NCI-H82 treated with DMSO at 0.1 percent for 48 hours (cell line): ENCODE data around the gene SBK2.

Experiments
- DNase-seq: peaks from one replicate; lab custom pipeline; 2025; ENCODE audit not compliant: unreplicated experiment; lab: John Stamatoyannopoulos, UW

SBK2 gene

DNA sequence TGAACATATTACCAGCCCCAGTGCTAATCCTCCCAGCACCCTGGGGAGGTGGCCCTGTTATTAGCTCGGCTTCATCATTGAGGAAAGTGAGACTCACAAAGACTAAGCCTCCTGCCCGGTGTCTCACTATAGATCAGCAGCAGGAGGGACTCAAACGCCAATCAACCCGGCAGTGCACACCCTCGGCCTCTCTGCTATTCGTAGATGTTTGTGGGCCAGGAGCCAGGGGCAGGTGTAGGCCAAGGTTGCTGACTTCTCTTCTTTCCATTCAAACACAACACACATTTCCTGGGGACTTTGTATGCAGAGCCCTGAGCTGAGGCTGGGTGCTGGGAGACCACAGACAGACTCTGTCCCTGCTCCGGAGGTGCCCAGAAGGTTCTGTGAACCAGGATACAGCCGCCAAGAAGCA is 17.8 kb upstream of the SBK2 start:
- DNase-seq: peak; percentile 18

DNA sequence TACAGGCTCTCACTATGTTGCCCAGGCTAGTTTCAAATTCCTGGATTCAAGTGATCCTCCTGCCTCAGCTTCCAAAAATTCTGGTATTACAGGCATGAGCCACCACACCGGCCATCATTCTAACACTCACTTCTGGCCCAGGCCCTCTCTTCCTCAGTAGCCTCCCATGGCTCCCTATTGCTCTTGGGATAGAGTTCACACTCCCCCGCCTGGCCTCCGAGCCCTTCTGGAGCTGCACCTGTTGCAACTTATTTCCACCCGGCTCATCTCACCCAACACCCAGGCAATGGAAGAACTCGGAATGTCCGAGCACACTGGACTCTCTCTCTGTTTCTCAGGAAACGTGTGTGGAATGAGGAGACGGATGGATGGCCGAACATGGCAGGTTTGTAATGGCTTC is 17.4 kb upstream of the SBK2 start:
- DNase-seq: no peak

DNA sequence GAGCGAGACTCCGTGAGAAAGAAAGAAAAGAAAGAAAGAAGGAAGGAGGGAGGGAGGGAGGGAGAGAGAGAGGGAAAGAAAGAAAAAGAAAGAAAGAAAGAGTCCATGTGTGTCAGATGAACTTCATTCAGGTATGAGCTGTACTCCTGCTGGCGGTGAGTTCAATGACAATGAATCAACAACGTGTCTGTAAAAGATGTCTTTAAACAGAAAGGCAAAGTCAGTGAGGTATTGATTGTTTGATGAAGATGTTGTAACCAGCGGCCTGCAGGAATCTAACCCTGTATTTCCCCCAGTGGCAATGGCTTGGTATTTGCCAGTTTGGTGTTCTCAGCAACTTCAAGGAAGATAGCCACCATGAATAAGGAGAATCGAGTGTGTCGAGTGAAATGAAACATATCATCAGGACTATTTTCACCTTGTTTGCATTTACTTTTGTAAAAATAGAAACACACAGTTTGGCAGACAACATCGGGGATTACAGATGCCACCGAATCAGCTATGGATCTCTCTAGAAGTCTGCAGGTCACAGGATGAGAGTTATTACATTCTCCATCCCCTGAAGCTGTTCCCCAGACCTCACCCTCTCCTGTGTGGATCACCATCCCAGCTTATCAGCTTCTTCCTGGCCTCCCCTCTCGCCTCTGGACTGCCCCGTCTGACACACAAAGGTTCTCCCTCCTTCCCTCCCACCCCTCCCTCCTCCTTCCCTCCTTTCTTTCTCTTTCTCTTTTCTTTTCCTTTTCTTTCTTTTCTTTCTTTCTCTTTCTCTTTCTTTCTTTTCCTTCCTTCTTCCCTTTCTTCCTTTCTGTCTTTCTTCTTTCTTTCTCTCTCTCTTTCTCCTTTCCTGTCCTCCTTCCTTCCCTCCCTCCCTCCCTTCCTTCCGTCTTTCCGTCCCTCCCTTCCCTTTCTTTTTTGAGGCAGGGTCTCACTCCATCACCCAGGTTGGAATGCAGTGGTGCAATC is 16.6 kb upstream of the SBK2 start:
- no peak for DNase-seq

DNA sequence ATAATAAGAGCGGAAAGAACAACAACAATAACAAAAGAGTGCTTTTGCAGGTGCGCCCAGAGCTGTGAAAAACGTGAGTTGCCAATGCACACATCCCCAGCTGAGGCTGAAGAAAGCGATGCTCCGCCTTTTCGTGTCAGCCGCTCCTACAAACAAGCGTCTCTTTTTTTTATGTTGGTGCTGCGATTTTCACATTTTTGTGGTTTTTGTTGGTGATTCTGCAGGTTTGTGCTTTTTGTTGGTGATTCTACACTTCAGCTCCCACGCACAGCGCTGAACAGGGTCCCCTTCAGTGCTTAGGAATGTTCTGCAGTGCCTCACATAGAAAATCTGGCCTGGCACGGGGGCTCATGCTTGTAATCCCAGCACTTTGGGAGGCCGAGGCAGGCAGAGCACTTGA is 15.7 kb upstream of the SBK2 start:
- no peak for DNase-seq

GRCh38 chr19:55552206-55552605 is 15.3 kb upstream of the SBK2 start:
- no peak for DNase-seq

- no peak for DNase-seq
Measured at GRCh38 chr19:55550321-55550650, 13.4 kb upstream of the SBK2 start.

DNA sequence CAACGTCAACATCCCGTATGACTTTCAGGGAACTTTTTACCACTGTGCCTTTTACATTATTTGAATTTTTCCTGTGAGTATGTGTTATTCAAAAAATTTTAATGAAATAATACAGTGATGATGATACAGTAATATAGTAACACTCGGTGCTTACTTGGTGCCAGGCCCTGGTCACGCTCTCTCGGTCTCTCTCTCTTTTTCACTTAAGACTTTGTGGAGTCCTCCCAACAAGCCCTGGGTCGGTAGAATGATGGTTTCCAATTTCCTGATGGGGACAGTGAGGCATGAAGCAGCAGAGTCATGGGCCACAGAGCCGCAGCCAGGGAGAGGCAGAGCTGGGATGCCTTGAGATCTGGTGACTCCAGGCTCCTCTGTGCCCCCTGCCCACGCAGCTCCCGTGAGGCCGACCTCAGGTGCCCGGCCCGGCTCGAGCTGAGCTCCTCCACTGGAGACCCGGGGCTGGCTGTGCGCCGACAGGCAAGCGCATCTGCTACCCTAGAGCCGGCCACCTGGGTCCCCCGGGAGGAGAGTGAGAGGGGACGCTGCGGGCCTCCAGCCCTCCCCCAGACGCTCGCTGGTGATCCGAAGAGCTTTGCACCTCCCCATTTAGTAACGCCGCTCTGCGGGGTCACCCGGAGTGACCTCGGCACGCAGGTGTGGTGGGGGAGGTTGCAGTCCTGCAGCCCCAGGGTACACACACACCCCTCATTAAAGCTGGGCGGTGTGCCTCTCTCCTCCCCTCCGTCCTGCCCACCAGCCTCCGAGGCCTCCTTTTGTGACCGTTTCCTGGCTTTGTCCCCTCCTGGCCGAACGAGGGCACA is 12.8 kb upstream of the SBK2 start:
- DNase-seq: no peak

DNA sequence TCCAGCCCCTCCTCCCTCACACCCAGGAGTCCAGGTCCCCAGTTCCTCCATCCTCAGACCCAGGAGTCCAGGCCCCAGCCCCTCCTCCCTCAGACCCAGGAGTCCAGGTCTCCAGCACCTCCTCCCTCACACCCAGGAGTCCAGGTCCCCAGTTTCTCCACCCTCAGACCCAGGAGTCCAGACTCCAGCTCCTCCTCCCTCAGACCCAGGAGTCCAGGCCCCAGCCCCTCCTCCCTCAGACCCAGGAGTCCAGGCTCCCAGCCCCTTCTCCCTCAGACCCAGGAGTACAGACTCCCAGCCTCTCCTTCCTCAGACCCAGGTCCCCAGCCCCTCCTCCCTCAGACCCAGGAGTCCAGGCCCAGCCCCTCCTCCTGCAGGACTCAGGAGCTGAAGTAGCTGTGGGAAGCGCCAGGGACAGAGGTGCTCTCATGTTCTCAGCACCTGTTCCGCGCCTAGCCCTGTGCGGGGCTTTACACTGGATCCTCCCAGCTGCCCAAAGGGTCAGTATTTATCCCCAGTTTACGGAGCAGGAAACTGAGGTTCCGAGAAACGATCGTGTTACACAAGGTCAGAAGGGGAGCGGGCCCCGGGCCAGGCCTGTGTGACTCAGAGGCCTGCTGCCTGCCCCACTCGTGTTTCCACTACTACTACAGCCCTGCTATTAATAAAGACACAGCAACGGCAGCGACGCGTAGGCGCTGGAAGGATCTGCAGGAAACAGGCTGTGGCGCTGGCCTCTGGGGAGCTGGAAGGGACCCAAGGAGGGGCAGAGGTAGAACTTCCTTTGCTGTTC is 10.1 kb upstream of the SBK2 start:
- DNase-seq: no peak

- no peak for DNase-seq
Measured at GRCh38 chr19:55546011-55546410, 9.1 kb upstream of the SBK2 start.

GRCh38 chr19:55545443-55545842 is 8.5 kb upstream of the SBK2 start, which contains the start of gene SBK3:
TSS of gene SBK3 (minus strand) at chr19:55545543. CDS start at chr19:55545543, 0 bp downstream.
- no peak for DNase-seq

DNA sequence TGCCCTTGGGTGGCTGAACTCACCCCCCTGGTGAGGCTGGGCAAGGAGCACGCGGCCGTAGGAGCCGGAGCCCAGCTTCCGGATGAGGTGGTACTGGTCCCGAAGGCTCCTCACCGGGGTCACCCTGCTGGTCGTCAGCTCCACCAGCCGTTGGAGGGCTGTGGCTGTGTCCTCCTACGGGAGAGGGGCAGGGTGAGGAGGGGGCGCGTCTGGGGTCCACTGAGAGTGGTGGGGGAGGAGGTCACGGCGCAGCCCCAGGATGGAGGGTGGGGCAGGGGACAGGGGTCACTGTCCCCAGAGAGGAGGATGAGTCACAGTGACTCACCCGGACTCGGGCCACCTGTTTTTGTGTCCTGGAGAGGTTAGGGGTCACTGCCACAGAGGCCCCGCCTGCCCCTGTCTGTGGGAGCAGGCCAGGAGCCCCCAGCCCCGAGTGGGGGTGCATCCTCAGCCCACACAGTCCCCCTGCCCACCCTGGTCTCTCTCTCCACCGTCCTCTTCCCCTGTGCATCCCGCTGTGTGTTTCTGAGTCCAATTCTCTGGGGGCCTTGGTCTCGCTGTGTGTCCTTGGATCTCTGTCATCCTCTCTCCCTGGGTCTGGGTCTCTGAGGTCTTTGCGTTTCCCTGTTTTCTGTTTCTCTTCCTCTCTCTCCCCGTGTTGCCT is 8.0 kb upstream of the SBK2 start:
- DNase-seq: no peak

- DNase-seq: no peak
Measured at GRCh38 chr19:55544014-55544413, 7.1 kb upstream of the SBK2 start.

DNA sequence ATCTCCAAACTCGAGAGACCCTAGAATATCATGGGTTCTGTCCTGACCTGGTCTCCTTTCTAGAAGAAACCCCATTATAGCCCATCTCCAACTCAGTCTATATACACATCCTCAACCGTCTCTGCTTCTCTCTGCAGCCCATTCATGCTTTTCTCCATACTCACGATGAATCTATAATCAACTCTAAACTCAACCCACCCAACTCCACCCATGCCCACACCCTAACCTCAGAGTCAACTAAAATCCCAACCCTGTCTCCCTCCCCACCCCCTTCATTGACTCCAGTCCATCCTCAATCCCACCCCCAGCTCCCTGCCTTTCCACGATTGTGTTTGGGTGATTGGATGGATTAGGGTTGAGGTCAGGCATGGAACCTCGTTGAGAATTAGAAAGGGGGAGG is 6.6 kb upstream of the SBK2 start:
- DNase-seq: no peak

DNA sequence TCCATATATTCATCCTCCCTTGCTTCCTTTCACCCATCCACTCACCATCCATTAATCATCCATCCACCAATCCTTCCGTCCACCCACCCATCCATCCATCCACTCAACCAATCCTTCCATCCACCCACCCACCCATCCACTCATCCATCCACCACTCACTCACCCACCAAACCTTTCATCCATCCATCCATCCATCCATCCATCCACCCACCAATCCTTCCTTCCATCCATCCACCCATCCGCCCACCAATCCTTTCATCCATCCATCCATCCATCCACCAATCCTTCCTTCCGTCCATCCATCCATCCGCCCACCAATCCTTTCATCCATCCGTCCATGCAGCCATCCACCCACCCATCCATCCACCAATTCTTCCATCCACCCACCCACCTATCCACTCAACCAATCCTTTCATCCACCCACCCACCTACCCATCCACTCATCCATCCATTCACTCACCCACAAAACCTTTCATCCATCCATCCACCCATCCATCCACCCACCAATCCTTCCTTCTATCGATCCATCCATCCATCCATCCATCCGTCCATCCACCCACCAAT is 5.4 kb upstream of the SBK2 start:
- no peak for DNase-seq

DNA sequence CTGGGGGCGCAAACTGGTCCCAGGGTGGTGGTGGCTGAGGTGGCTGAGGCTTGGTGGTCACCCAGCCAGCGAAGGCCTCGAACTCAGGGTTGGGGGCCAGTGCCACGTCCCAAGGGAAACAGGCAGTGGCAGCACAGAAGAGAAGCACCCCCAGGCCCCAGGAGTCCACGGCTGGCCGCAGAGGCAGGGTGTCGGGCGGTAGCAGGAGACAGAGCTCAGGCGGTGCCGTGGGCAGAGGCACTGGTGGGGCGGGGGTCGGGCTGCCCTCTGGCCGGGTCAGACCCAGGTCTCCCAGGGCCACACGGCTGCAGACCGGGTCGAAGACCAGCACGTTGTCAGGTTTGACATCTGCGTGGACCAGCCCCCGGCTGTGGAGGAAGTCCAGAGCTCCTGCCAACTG is 4.2 kb upstream of the SBK2 start:
- no peak for DNase-seq

DNA sequence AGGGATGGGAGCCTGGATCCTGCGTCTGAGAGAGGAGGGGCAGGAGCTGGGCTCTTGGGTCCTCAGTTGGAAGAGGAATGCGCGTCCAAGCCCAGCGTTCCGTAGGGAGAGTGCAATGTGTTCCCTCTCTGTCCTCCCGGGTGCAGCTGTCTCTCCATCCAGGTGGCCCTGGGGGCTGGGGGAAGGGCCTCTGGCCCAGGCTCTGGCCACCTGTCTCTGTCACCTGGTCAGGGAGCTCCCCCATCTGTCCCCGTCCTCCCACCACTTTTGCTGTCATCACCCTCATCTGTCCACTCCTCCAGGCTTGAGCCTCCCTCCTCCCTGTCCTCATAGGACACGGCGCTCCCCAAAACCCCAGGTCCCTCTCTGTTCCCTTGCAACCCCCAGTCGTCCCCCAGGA is 3.7 kb upstream of the SBK2 start:
- no peak for DNase-seq

GRCh38 chr19:55539090-55539984 is 2.4 kb upstream of the SBK2 start:
- no peak for DNase-seq

DNA sequence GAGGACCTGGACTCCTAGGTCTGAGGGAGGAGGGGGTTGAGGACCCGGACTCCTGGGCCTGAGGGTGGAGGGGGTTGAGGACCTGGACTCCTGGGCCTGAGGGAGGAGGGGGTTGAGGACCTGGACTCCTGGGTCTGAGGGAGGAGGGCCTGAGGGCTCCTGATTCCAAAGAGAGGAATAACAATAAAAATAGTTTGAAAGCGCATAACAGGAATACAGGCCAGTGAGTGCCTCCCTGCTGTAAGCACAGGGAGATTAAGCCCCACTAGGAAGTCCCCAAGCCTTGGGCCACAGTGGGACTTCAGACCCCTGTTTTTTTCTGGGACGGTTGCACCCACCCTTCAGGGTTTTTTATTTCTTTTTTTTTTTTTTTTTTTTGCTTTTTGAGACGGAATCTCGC is 1.2 kb upstream of the SBK2 start:
- DNase-seq: no peak

GRCh38 chr19:55537741-55538111 is 793 bp upstream of the SBK2 start:
- no peak for DNase-seq

GRCh38 chr19:55536366-55536765 is 567 bp downstream of the SBK2 start:
- no peak for DNase-seq
